ENCODE data around the gene C13orf46.
"Not testable (repeated sequence)": the region's sequence is repeated elsewhere in the genome, so short reads cannot be mapped to it uniquely, and the experiment has no call there.

C13orf46 gene

GRCh38 chr13:113992276-113993005 lies 18.6 kb upstream of the C13orf46 start:
- no peak for DNase-seq (ENCODE audit: low read depth in 2 of 2)

- DNase-seq (ENCODE audit: low read depth in 2 of 2) = no peak
Measured at GRCh38 chr13:113991676-113992179, 17.9 kb upstream of the C13orf46 start.

- no peak for DNase-seq (ENCODE audit: low read depth in 2 of 2)
Measured at GRCh38 chr13:113991191-113991669, 17.4 kb upstream of the C13orf46 start.

- DNase-seq (ENCODE audit: low read depth in 2 of 2) = no peak
Measured at GRCh38 chr13:113990321-113990837, 16.5 kb upstream of the C13orf46 start.

- DNase-seq (ENCODE audit: low read depth in 2 of 2) = no peak
Measured at GRCh38 chr13:113989585-113990300, 15.9 kb upstream of the C13orf46 start.

- not testable (repeated sequence) for DNase-seq (ENCODE audit: low read depth in 2 of 2)
Measured at GRCh38 chr13:113988859-113989258, 15.0 kb upstream of the C13orf46 start.

- DNase-seq (ENCODE audit: low read depth in 2 of 2) = no peak
Measured at GRCh38 chr13:113982296-113982661, 8.4 kb upstream of the C13orf46 start.

- no peak for DNase-seq (ENCODE audit: low read depth in 2 of 2)
Measured at GRCh38 chr13:113981611-113982295, 7.9 kb upstream of the C13orf46 start.

- DNase-seq (ENCODE audit: low read depth in 2 of 2) = no peak
Measured at GRCh38 chr13:113981194-113981605, 7.3 kb upstream of the C13orf46 start.

GRCh38 chr13:113980489-113981064 lies 6.7 kb upstream of the C13orf46 start:
- no peak for DNase-seq (ENCODE audit: low read depth in 2 of 2)

- DNase-seq (ENCODE audit: low read depth in 2 of 2) = no peak
Measured at GRCh38 chr13:113979791-113980471, 6.1 kb upstream of the C13orf46 start.

GRCh38 chr13:113978741-113979481 lies 5.0 kb upstream of the C13orf46 start:
- DNase-seq (ENCODE audit: low read depth in 2 of 2) = no peak

GRCh38 chr13:113977976-113978375 lies 4.1 kb upstream of the C13orf46 start:
- DNase-seq (ENCODE audit: low read depth in 2 of 2) = no peak

- no peak for DNase-seq (ENCODE audit: low read depth in 2 of 2)
Measured at GRCh38 chr13:113976711-113977684, 3.1 kb upstream of the C13orf46 start.

GRCh38 chr13:113975416-113975815 lies 1.5 kb upstream of the C13orf46 start:
- DNase-seq (ENCODE audit: low read depth in 2 of 2) = no peak

- DNase-seq (ENCODE audit: low read depth in 2 of 2) = no peak
Measured at GRCh38 chr13:113974304-113975281, 717 bp upstream of the C13orf46 start.

GRCh38 chr13:113972451-113973217 lies 1.2 kb downstream of the C13orf46 start:
- DNase-seq (ENCODE audit: low read depth in 2 of 2) = no peak
